AG09319 (cell line): ENCODE results near the gene RHOB.
"Not testable (repeated sequence)": the region's sequence is repeated elsewhere in the genome, so short reads cannot be mapped to it uniquely, and the experiment has no call there.

Source experiments
- DNase-seq: peaks from one replicate; pipeline ENCODE4 v3.0.0-alpha.2; 2010; ENCODE audit warnings: low read depth; ENCODE audit errors: extremely low read depth
- TF ChIP-seq, protein P1 (sequence below): IDR thresholded peaks from 2 replicates; pipeline ENCODE4 v1.5.1; 2011; ENCODE audit warnings: low read depth, mild to moderate bottlenecking, inconsistent platforms, low read length, moderate library complexity

The RHOB gene

DNA sequence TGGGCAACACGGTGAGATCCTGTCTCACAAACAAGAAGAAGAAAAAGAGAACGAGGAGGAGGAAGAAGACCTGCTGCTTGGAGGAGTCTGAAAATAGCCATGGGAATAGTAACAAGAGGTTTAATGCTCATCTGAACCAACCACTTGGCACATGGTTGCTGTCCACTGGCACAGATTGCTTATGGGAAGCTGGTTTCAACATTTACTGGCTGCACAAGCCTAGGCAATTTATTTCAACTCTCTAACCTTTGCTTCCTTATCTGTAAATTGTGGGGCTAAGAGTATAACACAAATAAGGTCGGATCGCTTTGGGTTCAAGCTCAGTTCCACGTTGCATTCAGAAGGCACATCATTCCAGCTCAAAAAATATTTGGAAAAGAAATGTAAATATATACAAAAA, 14.2 kb upstream of the RHOB start:
- TF ChIP-seq, protein P1, sequence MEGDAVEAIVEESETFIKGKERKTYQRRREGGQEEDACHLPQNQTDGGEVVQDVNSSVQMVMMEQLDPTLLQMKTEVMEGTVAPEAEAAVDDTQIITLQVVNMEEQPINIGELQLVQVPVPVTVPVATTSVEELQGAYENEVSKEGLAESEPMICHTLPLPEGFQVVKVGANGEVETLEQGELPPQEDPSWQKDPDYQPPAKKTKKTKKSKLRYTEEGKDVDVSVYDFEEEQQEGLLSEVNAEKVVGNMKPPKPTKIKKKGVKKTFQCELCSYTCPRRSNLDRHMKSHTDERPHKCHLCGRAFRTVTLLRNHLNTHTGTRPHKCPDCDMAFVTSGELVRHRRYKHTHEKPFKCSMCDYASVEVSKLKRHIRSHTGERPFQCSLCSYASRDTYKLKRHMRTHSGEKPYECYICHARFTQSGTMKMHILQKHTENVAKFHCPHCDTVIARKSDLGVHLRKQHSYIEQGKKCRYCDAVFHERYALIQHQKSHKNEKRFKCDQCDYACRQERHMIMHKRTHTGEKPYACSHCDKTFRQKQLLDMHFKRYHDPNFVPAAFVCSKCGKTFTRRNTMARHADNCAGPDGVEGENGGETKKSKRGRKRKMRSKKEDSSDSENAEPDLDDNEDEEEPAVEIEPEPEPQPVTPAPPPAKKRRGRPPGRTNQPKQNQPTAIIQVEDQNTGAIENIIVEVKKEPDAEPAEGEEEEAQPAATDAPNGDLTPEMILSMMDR = no peak

DNA sequence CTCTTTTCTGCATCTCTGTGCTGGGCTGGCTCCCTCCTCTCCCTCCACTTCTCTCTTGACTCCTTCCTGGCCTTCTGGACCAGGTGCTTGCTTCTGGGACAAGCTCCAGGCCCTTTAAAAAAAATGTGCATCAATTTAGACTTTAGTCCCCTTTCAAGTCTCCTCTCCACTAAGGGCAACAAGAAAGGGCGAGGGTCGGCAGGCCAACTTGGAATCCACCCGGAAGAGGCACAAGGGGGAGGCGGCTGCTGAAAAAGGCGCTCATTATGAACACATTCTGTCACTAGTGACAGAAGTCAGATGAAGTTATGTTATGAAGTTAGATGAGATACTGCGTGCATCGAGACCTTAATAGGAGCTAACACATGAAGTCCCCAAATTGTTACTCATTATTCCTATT, 13.6 kb upstream of the RHOB start:
- TF ChIP-seq, protein P1 = no peak
- no peak for DNase-seq

More for the DNA sequence above, 14.2 kb upstream of the RHOB start:
- no peak for DNase-seq

DNA sequence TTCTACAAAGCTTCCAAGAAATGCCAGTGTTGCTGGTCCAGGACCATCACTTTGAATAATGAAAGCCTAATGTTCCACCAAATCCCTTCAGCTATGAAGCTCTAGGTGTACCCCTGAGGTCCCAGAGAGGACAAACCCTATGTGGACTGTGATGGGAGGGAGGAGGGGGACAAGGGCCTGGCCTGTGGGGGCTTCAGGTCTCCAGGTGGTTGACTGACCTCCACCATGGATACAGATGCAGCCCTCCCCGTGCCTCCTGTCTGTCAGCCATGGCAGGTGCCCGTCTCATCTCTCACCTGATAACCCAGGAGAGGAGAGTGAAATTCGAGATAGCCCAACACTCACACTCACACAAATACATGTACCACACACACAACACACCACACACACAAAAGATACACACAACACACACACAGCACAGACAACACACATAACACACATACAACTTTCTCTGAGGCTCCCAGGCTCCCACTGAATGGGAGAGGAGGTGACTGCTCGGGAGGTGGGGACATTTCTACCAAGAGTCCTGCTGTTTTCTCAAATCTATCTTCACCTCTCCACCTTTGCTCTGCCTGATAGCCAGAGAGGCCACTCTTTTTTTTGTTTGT, 12.8 kb upstream of the RHOB start:
- TF ChIP-seq, protein P1 = no peak
- no peak for DNase-seq

DNA sequence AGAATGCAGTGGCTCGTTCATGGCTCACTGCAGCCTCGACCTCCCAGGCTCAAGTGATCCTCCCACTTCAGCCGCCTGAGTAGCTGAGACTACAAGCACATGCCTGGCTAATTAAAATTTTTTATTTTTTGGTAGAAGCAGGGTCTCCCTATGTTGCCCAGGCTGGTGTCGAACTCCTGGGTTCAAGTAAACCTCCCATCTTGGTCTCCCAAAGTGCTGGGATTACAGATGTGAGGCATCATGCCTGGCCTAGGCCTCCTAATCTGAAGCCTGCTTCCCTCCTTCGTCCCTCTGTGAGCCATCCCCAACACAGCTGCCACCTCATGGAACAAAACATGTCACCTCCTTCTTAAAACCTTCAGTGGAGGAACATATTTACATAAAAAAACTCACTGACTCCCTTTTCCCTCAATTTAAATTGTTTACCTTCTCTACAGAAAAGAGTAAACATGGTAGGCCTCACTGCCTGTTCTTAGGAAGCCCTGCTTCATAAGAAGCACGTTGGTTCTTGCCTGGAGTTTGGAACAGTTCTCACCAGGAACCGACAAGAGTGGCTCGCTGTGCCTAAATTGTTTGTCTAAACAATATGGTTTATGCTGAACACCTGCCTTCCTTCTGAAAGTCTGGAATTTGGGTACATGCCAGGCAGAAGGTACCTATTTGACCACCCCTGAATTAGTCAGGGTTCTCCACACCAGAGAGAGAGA, 12.1 kb upstream of the RHOB start:
- TF ChIP-seq, protein P1 = no peak
- DNase-seq = no peak

DNA sequence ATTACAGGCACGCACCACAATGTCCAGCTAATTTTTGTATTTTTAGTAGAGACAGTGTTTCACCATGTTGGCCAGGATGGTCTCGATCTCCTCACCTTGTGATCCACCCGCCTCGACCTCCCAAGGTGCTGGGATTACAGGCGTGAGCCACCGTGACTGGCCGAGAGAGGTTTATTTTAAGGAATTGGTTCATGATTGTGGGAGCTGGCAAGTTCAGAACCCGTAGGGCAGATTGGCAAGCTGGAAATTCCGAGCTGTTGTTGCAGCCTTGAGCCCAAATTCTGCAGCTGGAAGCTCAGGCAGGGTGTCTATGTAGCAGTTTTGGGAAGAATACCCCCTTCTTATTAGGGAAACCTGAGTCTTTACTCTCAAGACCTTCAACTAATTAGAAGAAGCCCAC, 11.4 kb upstream of the RHOB start:
- not testable (repeated sequence) for DNase-seq

DNA sequence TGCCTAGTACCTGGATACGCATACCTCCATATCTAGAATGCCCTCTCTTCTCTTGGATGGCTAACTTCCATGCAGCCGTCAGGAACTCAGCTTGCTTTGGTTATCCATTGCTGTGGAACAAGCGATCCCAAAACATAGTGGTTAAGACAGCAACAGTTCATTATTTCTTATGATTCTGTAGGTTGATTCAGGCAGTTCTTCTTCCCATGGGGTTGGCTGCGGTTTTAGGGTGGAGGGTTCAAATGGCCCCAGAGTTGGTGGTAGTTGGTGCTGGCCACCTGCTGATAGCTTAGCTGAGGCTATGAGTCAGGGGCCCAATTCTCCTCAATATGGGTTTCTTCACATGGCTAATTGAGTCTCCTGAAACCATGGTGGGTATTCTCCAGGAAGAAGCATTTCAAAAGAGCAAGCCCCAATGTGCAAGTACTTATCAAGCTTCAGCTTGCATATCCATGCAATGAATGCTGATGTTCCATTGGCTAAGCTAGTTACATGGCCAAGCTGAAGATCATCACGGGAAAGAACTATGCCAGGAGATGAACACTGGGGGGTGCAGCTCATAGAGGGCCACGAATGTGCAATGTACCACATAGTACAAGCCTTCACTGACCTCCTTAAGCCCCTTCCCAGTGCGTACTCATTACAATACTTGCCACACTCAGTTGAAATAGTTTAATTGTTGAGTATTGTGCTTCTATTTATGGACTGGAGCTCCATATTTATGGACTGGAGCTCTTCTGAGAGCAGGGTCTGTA, 10.0 kb upstream of the RHOB start:
- DNase-seq = no peak
- TF ChIP-seq, protein P1 = no peak

DNA sequence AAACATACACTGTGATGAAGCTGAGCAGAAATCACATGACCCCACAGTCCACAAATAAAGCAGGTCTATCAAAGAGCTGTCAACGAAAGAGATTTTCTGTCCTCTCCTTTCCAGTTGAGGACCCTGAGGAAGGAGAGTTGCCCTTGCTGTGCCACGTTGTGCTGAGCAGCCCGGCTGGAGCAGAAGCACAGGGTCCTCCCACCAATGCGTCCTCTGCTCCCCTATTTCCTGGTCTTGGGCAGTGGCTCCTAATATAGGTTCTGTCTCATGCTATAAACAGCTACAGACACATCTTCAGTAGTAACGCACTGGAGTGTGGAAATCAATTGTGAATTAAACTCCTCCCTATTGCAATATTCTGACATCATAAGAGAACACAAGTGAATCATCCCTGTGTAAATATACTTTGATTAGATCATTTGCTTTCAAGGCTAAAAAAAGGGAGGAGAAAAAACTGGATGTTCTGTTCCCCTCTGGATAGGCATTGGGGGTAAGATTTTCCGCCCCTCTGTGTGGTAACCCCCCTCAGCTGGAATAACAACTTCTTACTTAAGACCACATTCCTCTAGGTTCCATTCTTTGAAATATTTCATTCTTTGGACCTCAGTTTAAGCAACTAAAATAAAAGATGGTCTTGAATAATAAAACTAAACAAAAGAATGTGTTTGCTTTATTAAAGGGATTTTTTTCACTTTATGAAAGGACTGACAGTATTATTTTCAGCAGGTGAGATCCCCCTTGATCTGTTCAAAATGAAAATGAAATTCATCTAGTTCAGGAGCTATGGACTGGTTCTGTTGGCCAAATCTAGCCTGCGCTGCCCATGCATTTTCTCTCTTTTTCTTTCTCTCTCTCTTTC, 8.3 kb upstream of the RHOB start:
- no peak for DNase-seq
- TF ChIP-seq, protein P1 = no peak
